ENCODE results near the gene LARGE1.

Gene LARGE1

DNA sequence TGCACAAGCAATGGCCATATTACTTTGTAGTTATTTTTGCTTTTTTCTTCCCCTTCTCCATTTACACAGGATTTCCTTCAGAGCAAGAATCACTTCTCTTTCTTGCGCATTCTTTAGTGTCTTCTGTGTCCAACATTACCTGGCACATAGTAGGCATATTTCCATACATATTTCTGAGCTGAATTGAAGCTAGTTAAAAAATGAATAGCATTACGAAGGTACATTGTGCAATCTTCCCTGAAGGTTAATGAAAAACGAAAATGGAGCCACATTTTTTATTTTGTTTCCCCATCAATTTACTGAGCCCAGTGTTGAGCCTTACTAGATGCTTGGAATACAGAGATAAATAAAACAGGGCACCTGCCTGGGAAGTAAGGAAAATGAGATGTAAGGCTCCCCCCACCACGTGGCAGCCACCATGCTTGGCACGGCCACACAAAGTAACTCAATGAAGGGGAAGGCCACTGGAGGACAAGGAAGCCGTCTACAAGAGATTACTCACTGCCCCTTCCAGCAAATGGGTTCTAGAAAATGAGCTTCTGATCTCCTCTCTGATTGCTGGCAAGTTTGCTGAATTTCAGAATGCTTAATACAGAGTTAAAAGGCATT lies 381.9 kb downstream of the LARGE1 start:
- no peak for DNase-seq
- in situ Hi-C loops (cut with HindIII; ENCODE audit: low pct_ligation_motif_present, low pct_unique_long_range_greater_than_20kb, low sequenced_read_pairs) = no loop called here

- in situ Hi-C loops (cut with HindIII; ENCODE audit: low pct_ligation_motif_present, low pct_unique_long_range_greater_than_20kb, low sequenced_read_pairs) = no loop called here
- no peak for DNase-seq
These were observed 383.2 kb downstream of the LARGE1 start for GRCh38 chr22:33537059-33537458.

- in situ Hi-C loops (cut with HindIII; ENCODE audit: low pct_ligation_motif_present, low pct_unique_long_range_greater_than_20kb, low sequenced_read_pairs) = no loop called here
- DNase-seq = no peak
These were observed 384.1 kb downstream of the LARGE1 start for GRCh38 chr22:33535937-33536875.

DNA sequence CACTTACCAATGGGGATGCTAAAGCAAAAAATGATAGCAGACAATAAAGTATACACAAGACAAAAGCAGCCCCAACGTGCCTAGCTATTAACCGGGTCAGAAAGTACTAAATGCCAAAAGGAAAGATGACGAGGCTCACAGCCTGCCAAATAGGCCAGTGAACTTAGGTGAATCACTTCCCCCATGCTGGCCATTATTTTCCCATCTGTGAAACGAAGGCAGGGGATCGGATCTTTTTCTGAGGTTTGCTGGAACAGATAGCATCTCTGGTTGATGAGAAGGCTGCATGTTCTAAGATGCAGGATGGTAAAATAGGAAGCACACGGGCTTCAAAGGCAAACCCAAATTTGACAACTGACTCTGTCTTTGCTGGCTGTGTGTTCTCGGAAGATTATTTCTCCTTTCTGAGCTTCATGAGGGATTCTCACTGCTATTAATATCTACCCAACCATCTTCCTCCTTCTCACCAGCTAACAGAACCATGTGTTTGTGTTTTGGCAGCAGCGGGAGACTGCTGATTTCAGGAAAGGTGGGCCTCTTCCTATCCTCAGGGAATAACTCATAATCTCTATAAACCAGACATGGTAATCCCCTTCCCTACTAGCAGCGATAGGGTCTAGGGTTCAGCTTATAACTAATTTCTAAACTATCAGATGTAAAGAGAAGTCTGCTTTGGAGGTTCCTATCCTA lies 390.7 kb downstream of the LARGE1 start:
- DNase-seq = peak; percentile 22
- in situ Hi-C loops (cut with HindIII; ENCODE audit: low pct_ligation_motif_present, low pct_unique_long_range_greater_than_20kb, low sequenced_read_pairs) = no loop called here

DNA sequence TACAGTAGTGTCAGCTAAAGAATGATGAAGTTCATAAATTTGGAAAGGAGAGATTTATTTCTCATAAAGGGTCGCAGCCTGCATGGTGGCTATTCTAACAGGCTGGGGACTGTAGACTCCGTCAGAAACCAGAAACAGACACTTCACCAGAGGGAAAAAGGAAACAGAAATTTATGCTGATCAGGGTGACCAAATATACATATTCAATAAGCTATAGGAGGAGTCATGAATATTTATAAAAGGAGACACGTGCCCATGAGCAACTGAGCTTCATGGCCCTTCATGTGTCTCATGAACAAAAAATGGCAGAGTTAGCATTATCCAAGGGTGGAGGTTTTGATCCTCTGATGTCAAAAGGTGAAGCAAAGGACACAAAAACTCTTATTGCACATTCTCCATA lies 392.1 kb downstream of the LARGE1 start:
- in situ Hi-C loops (cut with HindIII; ENCODE audit: low pct_ligation_motif_present, low pct_unique_long_range_greater_than_20kb, low sequenced_read_pairs) = no loop called here
- DNase-seq = no peak

GRCh38 chr22:33526434-33527107 lies 393.7 kb downstream of the LARGE1 start:
- in situ Hi-C loops (cut with HindIII; ENCODE audit: low pct_ligation_motif_present, low pct_unique_long_range_greater_than_20kb, low sequenced_read_pairs) = no loop called here
- no peak for DNase-seq

GRCh38 chr22:33524511-33525260 lies 395.6 kb downstream of the LARGE1 start:
- DNase-seq = no peak
- in situ Hi-C loops (cut with HindIII; ENCODE audit: low pct_ligation_motif_present, low pct_unique_long_range_greater_than_20kb, low sequenced_read_pairs) = no loop called here

- DNase-seq = no peak
- in situ Hi-C loops (cut with HindIII; ENCODE audit: low pct_ligation_motif_present, low pct_unique_long_range_greater_than_20kb, low sequenced_read_pairs) = no loop called here
These were observed 398.2 kb downstream of the LARGE1 start for GRCh38 chr22:33521879-33522665.

GRCh38 chr22:33520904-33521780 lies 399.1 kb downstream of the LARGE1 start:
- no peak for DNase-seq
- in situ Hi-C loops (cut with HindIII; ENCODE audit: low pct_ligation_motif_present, low pct_unique_long_range_greater_than_20kb, low sequenced_read_pairs) = no loop called here

- no peak for DNase-seq
- in situ Hi-C loops (cut with HindIII; ENCODE audit: low pct_ligation_motif_present, low pct_unique_long_range_greater_than_20kb, low sequenced_read_pairs) = no loop called here
These were observed 400.0 kb downstream of the LARGE1 start for GRCh38 chr22:33519974-33520903.

DNA sequence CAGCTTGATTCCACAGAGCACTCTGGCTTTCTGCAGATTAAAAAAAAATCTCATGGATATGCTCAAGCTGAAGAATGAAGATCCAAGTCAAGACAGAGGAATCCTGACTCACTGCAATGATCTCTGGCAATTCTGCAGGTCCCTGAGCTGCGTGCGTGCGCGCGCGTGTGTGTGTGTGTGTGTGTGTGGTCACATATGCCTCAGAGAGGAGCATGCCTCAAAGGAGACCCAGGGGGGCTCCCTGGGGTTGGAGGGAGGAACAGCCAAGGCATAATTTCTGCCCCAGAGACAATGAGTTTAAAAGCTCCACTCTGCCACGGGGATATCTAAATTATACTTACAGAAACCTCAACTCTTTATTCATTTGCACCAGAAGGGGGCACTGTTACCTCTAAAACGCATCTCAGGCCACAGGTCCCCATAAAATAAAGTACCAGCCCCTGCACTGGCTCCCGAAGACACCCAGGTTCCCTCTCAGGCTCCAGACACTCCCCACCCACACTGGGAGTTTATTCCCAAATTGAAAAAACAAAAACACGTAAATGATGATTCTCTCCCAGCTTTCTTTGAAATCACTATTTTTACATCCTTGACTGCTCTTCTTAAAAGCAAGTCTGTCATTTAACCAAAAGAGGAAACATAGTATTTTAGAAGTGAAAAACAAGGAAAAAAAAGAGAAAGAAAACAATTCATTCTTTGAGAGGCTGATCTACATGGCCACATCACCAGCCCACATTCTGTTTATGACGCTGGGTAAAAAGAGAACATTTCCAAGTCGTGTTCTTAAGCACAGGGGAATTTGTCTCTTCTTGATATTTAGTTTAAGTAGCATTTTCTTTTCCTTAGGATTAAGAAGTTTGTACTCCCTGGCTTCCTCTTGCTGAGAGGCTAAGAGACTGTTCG lies 401.0 kb downstream of the LARGE1 start:
- in situ Hi-C loops (cut with HindIII; ENCODE audit: low pct_ligation_motif_present, low pct_unique_long_range_greater_than_20kb, low sequenced_read_pairs) = no loop called here
- DNase-seq = peak; percentile 58

GRCh38 chr22:33518405-33518804 lies 401.9 kb downstream of the LARGE1 start:
- no peak for DNase-seq
- in situ Hi-C loops (cut with HindIII; ENCODE audit: low pct_ligation_motif_present, low pct_unique_long_range_greater_than_20kb, low sequenced_read_pairs) = no loop called here

- DNase-seq = no peak
- in situ Hi-C loops (cut with HindIII; ENCODE audit: low pct_ligation_motif_present, low pct_unique_long_range_greater_than_20kb, low sequenced_read_pairs) = no loop called here
These were observed 404.5 kb downstream of the LARGE1 start for GRCh38 chr22:33515795-33516194.

GRCh38 chr22:33513388-33514338 lies 406.6 kb downstream of the LARGE1 start:
- in situ Hi-C loops (cut with HindIII; ENCODE audit: low pct_ligation_motif_present, low pct_unique_long_range_greater_than_20kb, low sequenced_read_pairs) = no loop called here
- no peak for DNase-seq
